Medulla oblongata (tissue), 1 donor: ENCODE measurements around the gene ZBTB9.

Experiments
- DNase-seq: peaks from one replicate; pipeline ENCODE4 v3.0.0-alpha.2; 2015; ENCODE audit errors: extremely low spot score

Gene ZBTB9

GRCh38 chr6:33418690-33419291 is 35.6 kb upstream of the ZBTB9 start:
- no peak for DNase-seq

- no peak for DNase-seq
Measured at GRCh38 chr6:33419580-33420490, 34.5 kb upstream of the ZBTB9 start, which contains the start of gene SYNGAP1. TSS of gene SYNGAP1 (plus strand) at chr6:33420065. CDS start at chr6:33420265, 200 bp downstream.

- no peak for DNase-seq
Measured at GRCh38 chr6:33420491-33421343, 33.7 kb upstream of the ZBTB9 start.

- no peak for DNase-seq
Measured at GRCh38 chr6:33421344-33421643, 33.1 kb upstream of the ZBTB9 start.

GRCh38 chr6:33423777-33424176 is 30.6 kb upstream of the ZBTB9 start:
- no peak for DNase-seq

DNA sequence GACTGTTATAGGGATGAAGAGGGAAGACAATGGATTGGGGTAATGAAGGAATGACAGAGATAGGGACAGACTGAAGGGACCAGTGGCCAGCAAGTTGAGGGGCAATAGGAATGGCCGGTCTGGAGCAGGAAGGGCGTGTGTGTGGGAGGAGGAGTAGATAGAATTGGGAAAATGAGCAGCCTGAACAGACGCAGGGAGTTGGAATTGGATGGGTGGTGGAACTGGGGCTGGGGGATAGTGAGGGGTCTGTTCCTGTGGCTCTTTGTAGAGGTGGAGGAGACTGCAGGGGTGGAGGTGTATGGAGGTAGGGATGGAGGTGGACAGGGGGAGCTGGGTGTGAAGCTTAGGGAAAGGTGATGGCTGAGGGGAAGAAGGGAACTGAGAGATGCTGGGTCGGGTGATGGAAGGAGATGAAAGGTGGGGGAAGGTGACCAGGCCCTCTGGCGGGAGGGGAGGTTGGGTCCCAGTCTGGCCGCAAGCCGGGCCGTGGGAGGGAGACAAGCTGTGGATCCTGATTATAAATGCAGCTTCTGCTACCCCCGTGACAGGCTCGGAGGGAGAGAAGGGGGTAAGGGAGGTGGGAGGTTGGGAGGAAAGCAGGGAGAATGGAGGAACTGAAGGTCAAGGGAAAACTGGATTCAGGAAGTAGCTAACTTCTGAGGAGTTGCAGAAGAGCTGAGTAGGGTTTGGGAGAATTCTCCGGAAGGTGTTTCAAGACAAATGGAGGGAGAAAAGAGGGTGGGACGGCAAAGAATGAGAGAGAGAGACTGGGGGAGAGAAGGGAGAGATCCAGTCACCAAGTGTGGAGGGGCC is 29.3 kb upstream of the ZBTB9 start:
- DNase-seq = no peak

GRCh38 chr6:33425668-33426577 is 28.5 kb upstream of the ZBTB9 start:
- peak; percentile 89 for DNase-seq

DNA sequence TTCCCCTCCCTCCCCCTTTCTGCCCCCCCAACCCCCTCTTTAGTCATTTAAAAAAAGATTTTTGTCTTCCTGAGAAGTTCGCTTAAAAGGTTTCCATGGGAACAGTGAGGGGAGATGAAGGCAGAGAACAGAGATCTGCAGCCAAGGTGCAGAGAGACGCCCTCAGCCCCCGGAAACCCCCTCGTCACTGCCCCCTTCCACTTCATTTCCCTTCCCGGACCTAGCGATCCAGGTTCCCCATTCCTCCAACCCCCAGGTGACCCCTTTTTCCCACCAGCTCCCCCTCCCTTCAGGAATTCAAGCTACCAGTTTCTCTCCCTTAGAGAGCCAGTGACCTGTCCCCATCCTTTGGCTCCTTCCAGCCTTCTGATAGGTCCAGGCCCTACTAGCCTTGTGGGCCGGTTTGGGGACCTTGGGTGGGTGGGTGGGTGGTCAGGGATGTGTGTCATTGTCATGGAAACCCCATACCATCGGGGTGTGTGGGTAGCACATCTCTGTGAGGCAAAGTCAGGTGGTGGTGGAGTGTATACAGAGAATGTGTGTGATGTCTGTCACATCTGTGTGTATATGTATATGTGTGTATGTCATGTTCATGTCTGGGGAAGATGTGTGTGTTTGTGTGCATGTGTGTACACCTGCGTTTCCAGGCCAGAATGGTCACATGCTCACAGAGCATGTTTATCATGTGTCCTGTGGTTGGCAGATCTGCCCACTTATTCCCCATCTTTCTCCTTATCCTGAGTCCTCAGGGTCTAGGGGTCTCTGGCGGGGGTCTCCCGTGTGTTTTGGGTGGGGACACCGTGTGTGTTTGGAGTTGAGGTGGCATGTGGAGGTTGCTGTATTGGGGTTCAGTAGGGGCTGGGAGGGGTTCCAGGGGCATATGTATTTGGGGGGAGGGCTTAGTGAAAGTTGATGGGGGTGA is 27.5 kb upstream of the ZBTB9 start:
- peak; percentile 49 for DNase-seq

DNA sequence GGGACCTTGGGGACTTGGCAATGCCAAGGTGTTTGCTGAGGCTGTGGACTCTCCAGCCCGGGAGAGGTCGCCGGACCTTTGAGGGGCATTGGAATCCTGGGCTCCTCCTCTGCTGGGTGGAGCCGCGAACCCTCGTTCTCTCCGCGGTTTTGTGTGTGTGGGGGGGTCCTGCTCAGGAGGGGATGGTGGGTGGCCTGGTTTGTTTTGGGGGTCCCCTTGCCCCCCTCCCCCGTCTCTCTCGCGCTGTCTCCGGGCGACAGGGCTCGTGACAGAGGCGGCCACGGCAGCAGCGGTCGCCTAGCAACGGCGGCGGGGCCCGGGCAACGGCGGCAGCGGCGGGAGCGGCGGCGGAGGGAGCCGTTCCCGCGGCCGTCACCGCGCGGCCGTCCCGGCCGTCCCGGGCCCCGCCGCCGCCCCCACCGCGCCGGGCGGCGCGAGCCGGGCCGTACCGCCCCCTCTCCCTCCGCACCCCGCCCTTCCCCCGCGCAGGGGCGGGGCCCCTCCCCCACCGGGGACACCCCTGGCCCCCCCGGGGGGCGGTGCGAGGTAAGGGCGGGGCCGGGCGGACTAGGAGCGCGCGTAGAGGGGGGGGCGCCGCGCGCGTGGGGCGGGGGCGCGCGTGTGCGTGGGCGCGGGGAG is 26.7 kb upstream of the ZBTB9 start:
- DNase-seq = peak; percentile 52

GRCh38 chr6:33428224-33428965 is 26.0 kb upstream of the ZBTB9 start:
- no peak for DNase-seq

- DNase-seq = no peak
Measured at GRCh38 chr6:33428966-33429749, 25.2 kb upstream of the ZBTB9 start.

GRCh38 chr6:33429750-33430052 is 24.7 kb upstream of the ZBTB9 start:
- DNase-seq = no peak

DNA sequence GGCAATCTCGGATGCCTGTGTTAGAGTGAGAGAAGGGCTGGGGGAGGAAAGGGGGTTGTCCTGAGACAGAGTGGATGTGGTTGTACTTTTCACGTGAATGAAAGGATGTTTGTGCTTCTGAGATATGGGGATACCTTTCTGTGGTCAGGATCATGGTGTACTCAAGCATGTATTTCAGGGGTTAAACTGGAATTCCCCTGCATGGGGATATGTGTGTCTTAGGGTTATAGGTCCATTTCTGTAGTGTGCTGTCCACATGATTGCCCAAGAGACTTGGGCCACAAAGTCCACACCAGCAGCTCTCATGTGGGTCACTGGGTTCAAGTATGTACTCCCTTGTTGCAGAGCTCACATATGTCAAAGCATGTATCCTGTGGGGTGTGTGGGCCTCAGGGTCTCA is 24.0 kb upstream of the ZBTB9 start:
- no peak for DNase-seq

DNA sequence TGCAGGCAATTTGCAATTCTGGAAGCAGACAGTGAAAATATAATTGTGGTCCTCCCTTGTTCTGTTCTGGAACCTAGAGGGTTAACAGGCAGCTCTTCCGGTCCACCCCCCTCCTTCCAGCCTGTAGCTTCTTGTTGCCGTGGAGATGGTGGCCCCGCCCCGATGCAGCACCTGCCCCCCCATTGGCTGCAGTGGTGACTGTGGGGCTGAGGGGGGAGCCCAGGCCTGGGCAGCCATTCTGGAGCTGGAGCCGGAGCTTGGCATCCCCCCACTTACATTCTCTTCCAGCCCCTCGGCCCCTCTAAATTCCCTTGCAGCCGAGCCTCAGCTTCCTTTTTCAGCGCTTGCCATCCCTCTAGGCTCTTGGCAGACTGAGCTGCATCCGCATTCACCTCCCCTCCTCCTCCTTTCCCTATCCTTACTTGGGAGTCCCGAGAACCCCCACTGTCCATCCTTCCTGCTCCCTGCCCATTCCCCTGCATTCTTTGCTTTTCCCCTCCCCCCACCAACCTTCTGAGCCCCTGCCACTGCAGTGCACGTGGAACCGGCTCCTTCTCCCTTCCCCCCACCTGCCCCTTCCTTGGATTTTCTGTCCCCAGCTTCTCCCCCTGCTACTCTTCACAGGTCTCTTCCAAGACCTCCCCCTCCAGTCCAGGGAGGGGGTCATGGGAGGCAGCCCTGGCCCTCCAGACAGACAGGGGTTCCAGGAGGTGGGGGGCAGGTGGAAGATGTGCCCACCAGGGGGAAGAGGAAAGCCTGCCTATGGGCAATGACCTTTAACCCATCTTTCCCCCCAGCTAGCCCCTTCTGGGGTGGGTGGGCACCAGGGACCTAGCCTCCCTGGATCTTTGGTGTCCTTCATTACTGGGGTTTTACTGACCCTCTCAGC is 23.1 kb upstream of the ZBTB9 start:
- peak; percentile 81 for DNase-seq

DNA sequence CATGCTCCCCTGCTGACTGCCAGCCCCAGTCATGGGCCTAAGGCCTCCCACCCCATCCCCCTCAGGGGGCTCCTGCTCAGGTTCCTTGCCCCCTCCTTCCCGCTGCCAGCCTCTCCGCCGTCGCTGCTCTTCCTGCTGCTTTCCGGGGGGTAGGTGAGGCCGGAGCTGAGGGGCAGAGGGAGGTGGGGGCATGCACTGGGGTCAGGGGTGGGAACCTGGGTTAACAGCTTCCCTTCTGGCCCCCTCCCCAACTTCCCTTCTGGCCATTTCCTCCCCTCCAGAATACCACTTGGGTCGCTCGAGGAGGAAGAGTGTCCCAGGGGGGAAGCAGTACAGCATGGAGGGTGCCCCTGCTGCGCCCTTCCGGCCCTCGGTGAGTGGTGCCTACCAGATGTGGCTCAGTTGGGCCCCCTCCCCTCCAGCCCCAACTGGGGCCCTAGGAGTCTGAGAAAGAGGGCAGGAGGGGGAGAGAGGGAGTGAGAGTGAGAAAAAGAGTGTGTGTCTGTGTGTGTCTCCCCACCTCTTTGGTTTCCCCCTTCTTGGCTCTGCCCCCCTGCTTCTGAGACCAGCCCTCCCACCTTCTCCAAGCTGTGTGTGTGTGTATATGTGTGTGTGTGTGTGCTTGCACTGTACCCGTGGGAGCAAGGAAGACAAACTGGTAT is 22.4 kb upstream of the ZBTB9 start:
- DNase-seq = no peak

DNA sequence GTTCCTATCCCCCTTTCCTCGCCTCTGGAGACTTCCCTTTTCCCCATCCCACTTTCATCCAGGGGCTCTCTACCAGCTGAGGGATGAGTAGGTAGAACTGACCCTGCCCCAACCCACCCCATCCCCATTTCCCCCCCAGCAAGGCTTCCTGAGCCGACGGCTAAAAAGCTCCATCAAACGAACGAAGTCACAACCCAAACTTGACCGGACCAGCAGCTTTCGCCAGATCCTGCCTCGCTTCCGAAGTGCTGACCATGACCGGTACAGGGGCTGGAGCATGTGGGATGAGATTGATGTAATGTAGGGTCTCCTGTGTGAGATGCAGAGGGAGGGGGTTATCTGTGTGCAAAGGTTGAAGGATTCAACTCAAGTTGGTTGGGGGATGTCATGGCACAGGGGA is 21.8 kb upstream of the ZBTB9 start:
- no peak for DNase-seq
